Uterus (tissue), 4 donors: ENCODE results near the gene MMP21. TPM values are rescaled to one million over a fixed set of nuclear protein-coding genes. Genes with fewer than 3 reads are reported as not detected.

Experiments used
- DNase-seq, 2 donors: peaks; one replicate each; pipeline ENCODE4 v3.0.0-alpha.2; 2019 to 2020
- H3K27ac ChIP-seq, 2 donors: fragments of 200-600 bp; sonication (generic); 1 replicate in 1 of 2; 2 replicates in 1 of 2; pipeline ENCODE4 v1.5.1; 2016 to 2018
- H3K27me3 ChIP-seq, 2 donors: fragments of 200-600 bp; sonication (generic); one replicate each; pipeline ENCODE4 v1.5.1; 2018 to 2019; ENCODE audit warnings: control low read depth in 1 of 2
- H3K36me3 ChIP-seq, 2 donors: fragments of 200-600 bp; sonication (generic); one replicate each; pipeline ENCODE4 v1.5.1; 2019; ENCODE audit warnings: control low read depth in 1 of 2
- H3K4me1 ChIP-seq, 2 donors: fragments of 200-600 bp; sonication (generic); one replicate each; pipeline ENCODE4 v1.5.1; 2018 to 2019; ENCODE audit warnings: control low read depth in 1 of 2
- H3K4me3 ChIP-seq, 2 donors: fragments of 200-600 bp; sonication (generic); 1 replicate in 1 of 2; 2 replicates in 1 of 2; pipeline ENCODE4 v1.5.1; 2018 to 2019; ENCODE audit warnings: mild to moderate bottlenecking in 1 of 2
- H3K9me3 ChIP-seq, 2 donors: fragments of 200-600 bp; sonication (generic); one replicate each; pipeline ENCODE4 v1.5.1; 2019; ENCODE audit warnings: control low read depth in 1 of 2
- POLR2A ChIP-seq, 2 donors: fragments of 450-650 bp; IDR thresholded peaks; one replicate each; pipeline ENCODE4 v1.6.1; 2016; ENCODE audit warnings: antibody characterized with exemption in 2 of 2, mild to moderate bottlenecking in 1 of 2, moderate library complexity in 1 of 2
- intact Hi-C: fragments of 100-400 bp; cut with DNase I; formaldehyde crosslinking; loops from one replicate; pipeline ENCODE4 v1.15.1; 2023; ENCODE audit warnings: low total_unique reads
- total RNA-seq, 4 donors: library from RNA; depleted of rRNA in 3 of 4; stranded (reverse); fragments of >200 nt in 3 of 4; gene quantifications; one replicate each; pipeline versions ENCODE4 v1.1.0 to v1.2.4, GENCODE V29; 2014 to 2023
- TF ChIP-seq, protein P1 (sequence below), 4 experiments: fragments of 200-600 bp in 2 of 4; fragments of 450-650 bp in 2 of 4; sonication (generic) in 2 of 4; IDR thresholded peaks; one replicate each; pipeline ENCODE4 v1.5.1; 2016 to 2019; ENCODE audit warnings: antibody characterized with exemption in 4 of 4, mild to moderate bottlenecking in 2 of 4, moderate library complexity in 1 of 4
- donor health status: DM: yes; HTN: yes; CAD: no.

MMP21 gene
- under 1 TPM in 2 of 4 donors, not detected in 2; 0.21 to 0.48 TPM for total RNA-seq

GRCh38 chr10:125775491-125776106 lies at the start of gene MMP21:
Gene MMP21, minus strand, starts transcription at chr10:125775821. Its CDS starts 0 bp downstream, at chr10:125775821.
- Histone ChIP-seq H3K9me3 (no peaks in the 10 kb centered on the region), H3K4me1 (no peaks in the 10 kb centered on the region), H3K27me3 (no peaks in the 10 kb centered on the region), H3K27ac (no peak within 1 kb of the TSS), H3K36me3 (no peaks in the 10 kb centered on the region), H3K4me3 (no peak within 1 kb of the TSS)
- intact Hi-C loops: no loop called here
- DNase-seq: no peak
- no peak for TF ChIP-seq POLR2A (IDR thresholded peaks at IDR 0.05)
- TF ChIP-seq, protein P1, sequence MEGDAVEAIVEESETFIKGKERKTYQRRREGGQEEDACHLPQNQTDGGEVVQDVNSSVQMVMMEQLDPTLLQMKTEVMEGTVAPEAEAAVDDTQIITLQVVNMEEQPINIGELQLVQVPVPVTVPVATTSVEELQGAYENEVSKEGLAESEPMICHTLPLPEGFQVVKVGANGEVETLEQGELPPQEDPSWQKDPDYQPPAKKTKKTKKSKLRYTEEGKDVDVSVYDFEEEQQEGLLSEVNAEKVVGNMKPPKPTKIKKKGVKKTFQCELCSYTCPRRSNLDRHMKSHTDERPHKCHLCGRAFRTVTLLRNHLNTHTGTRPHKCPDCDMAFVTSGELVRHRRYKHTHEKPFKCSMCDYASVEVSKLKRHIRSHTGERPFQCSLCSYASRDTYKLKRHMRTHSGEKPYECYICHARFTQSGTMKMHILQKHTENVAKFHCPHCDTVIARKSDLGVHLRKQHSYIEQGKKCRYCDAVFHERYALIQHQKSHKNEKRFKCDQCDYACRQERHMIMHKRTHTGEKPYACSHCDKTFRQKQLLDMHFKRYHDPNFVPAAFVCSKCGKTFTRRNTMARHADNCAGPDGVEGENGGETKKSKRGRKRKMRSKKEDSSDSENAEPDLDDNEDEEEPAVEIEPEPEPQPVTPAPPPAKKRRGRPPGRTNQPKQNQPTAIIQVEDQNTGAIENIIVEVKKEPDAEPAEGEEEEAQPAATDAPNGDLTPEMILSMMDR (IDR thresholded peaks at IDR 0.05): no peak

- no peak for TF ChIP-seq POLR2A (IDR thresholded peaks at IDR 0.05)
- TF ChIP-seq, protein P1 (IDR thresholded peaks at IDR 0.05): no peak
- intact Hi-C loops: no loop called here
- Histone ChIP-seq H3K4me1 (peaks cover 0 to 16% of the 10 kb centered on the region in 2 donors), H3K27ac (no peak overlapping the region), H3K4me3 (peak overlapping the region; percentile 77 to 84), H3K27me3 (no peaks in the 10 kb centered on the region), H3K9me3 (no peaks in the 10 kb centered on the region), H3K36me3 (no peaks in the 10 kb centered on the region)
- DNase-seq: no peak
Measured at GRCh38 chr10:125824736-125825135, 49.1 kb upstream of the MMP21 start.

DNA sequence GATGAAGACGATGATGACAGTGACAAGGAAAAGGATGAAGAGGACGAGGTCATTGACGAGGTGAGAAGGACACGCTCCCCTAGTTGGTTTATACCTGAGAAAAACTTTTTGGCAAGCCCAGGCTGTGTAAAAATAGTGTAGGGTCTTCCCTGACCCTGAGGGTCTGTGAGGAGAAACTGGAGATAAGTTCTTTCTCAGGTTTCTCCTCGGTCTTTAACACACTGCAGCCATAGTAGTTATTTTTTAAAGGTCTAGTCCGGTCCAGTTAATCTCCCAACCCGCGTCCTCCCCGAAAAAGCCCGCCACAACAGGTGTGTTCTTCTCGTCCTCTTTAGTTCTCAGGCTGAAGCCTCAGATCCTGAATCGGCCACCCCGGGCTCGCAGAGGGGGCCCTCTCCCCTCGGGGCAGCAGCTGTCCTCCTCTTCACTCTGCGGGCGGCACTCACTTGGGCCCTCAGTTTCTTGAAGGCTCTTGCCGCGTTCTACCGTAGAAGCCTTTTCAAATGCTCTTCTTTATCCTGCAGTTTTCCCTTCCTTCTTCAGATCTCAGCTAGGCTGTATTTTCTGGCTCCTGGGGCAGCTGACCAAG lies 48.1 kb upstream of the MMP21 start:
- intact Hi-C loops: no loop called here

DNA sequence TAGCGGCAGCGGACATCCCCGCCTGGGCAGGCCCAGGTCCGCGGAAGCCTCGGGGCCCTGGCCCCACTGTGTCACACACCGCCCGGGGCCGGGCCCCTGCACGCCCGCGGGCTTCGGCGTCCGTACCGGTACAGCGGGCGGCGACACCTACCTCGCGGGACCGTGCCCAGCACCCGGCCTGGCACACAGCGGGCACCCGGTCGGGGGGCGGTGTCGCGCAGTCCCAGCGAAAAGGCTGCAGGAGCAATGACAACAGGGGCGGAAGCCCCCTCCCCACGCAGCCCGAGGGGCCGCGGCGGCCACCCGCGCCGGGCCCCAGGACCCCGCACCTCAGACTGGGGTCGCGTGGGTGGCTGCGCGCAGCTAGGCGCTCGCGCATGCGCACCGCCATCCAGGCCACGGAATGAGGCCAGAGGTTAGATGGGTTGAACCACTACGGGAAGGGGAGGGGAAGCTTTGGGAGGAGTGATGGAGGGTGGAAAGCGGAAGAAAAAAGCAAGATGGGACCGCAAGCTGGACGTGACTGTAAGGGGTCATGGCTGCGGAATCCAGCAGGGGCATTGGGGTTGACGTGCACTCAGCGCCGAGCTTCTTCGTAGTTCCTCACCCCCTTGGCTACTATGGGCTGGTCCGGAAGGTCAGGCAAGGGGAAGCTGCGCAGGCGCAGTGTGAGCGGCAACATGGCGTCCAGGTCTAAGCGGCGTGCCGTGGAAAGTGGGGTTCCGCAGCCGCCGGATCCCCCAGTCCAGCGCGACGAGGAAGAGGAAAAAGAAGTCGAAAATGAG lies 47.4 kb upstream of the MMP21 start, which contains the start of the genes BCCIP and UROS:
TSS of gene BCCIP (plus strand) at position 669 of the 785 bp plus-strand sequence. CDS start at position 681, 12 bp downstream.
TSS of gene UROS (minus strand) at position 381 of the 785 bp plus-strand sequence. CDS start 6,759 bp downstream, outside the sequence.
- intact Hi-C loops: no loop called here
- Histone ChIP-seq H3K27ac (peak within 1 kb of the TSS; percentile 80 to 88), H3K4me3 (peak within 1 kb of the TSS; percentile 77 to 84), H3K9me3 (no peaks in the 10 kb centered on the region), H3K27me3 (no peaks in the 10 kb centered on the region), H3K36me3 (no peaks in the 10 kb centered on the region), H3K4me1 (peaks cover 0 to 16% of the 10 kb centered on the region in 2 donors)
- TF ChIP-seq, protein P1 (IDR thresholded peaks at IDR 0.05): peak in 1 of 4 experiments; percentile 36
- peak; percentile 15 to 65 for TF ChIP-seq POLR2A (IDR thresholded peaks at IDR 0.05)
- DNase-seq: peak; percentile 86 to 91

More for the DNA sequence above, 48.1 kb upstream of the MMP21 start:
- Histone ChIP-seq H3K4me3 (peak overlapping the region; percentile 77 to 84), H3K9me3 (no peaks in the 10 kb centered on the region), H3K36me3 (no peaks in the 10 kb centered on the region), H3K27ac (peak overlapping the region; percentile 80 to 88), H3K4me1 (peaks cover 0 to 16% of the 10 kb centered on the region in 2 donors), H3K27me3 (no peaks in the 10 kb centered on the region)
- TF ChIP-seq, protein P1 (IDR thresholded peaks at IDR 0.05): no peak
- TF ChIP-seq POLR2A (IDR thresholded peaks at IDR 0.05): no peak
- no peak for DNase-seq
